K562 (cell line): ENCODE measurements around the gene TRMT1. TPM values are rescaled to one million over a fixed set of nuclear protein-coding genes. Genes with fewer than 3 reads are reported as not detected.

ENCODE experiments used
- ATF6 ChIP-seq: sonication (generic); formaldehyde crosslinking; IDR thresholded peaks from 2 replicates; pipeline ENCODE4 v1.4.0; 2020; ENCODE audit warnings: mild to moderate bottlenecking, missing genetic modification reagents
- CXXC5 ChIP-seq: fragments of 250-450 bp; sonication (Bioruptor Pico); IDR thresholded peaks from 2 replicates; pipeline ENCODE4 v1.8.0; 2022; ENCODE audit warnings: inconsistent platforms, mild to moderate bottlenecking, moderate library complexity
- GTF2A2 ChIP-seq: IDR thresholded peaks from 2 replicates; pipeline ENCODE4 v1.6.1; 2016; ENCODE audit warnings: mild to moderate bottlenecking, missing genetic modification characterization, missing compliant biosample characterization
- ILK ChIP-seq: fragments of 450-650 bp; IDR thresholded peaks from 2 replicates; pipeline ENCODE4 v1.6.1; 2016; ENCODE audit warnings: missing genetic modification characterization, low read depth, mild to moderate bottlenecking, missing compliant biosample characterization, moderate library complexity, borderline replicate concordance
- IRF2 ChIP-seq: sonication (generic); formaldehyde crosslinking; IDR thresholded peaks from 2 replicates; pipeline ENCODE4 v1.8.1; 2022; ENCODE audit warnings: mild to moderate bottlenecking, missing genetic modification reagents
- MCM3 ChIP-seq: fragments of 450-650 bp; IDR thresholded peaks from 2 replicates; pipeline ENCODE4 v1.6.1; 2016
- MYNN ChIP-seq, 2 experiments: sonication (generic); formaldehyde crosslinking in 1 of 2; IDR thresholded peaks; 2 replicates each; pipeline versions ENCODE4 v1.5.0 to v1.6.1; 2016 to 2020; ENCODE audit warnings: antibody characterized with exemption in 1 of 2, missing genetic modification reagents in 1 of 2
- NCOR1 ChIP-seq: fragments of 450-650 bp; IDR thresholded peaks from 2 replicates; pipeline ENCODE4 v1.6.1; 2016; ENCODE audit warnings: mild to moderate bottlenecking, moderate library complexity
- NUFIP1 ChIP-seq: fragments of 450-650 bp; IDR thresholded peaks from 2 replicates; pipeline ENCODE4 v1.6.1; 2018; ENCODE audit not compliant: partially characterized antibody
- XRCC4 ChIP-seq: IDR thresholded peaks from one replicate; pipeline ENCODE4 v1.6.1; 2011; ENCODE audit not compliant: insufficient read depth, insufficient read length; ENCODE audit errors: extremely low read depth
- ZBTB7A ChIP-seq: IDR thresholded peaks from 2 replicates; pipeline ENCODE4 v1.6.1; 2011; ENCODE audit warnings: low read depth, mild to moderate bottlenecking, low read length, moderate library complexity, borderline replicate concordance; ENCODE audit not compliant: control insufficient read depth
- ZBTB9 ChIP-seq: fragments of 450-650 bp; formaldehyde crosslinking; IDR thresholded peaks from 2 replicates; pipeline ENCODE4 v1.4.0; 2020; ENCODE audit warnings: mild to moderate bottlenecking, moderate library complexity
- ZFX ChIP-seq: sonication (generic); formaldehyde crosslinking; IDR thresholded peaks from 2 replicates; pipeline ENCODE4 v1.8.0; 2022; ENCODE audit warnings: mild to moderate bottlenecking, missing genetic modification reagents, moderate library complexity
- ZNF232 ChIP-seq: sonication (generic); formaldehyde crosslinking; IDR thresholded peaks from 2 replicates; pipeline ENCODE4 v1.8.0; 2022; ENCODE audit warnings: mild to moderate bottlenecking, missing genetic modification reagents
- ZNF354B ChIP-seq: fragments of 250-450 bp; sonication (Bioruptor Pico); IDR thresholded peaks from 2 replicates; pipeline ENCODE4 v1.4.0; 2020
- ZNF507 ChIP-seq: conservative IDR thresholded peaks from 2 replicates; pipeline ENCODE4 v1.6.1; 2017; ENCODE audit warnings: missing genetic modification characterization, missing compliant biosample characterization
- polyA plus RNA-seq, 8 experiments: library from polyadenylated mRNA; depleted of rRNA in 4 of 8; stranded (reverse) in 5 of 8; unstranded in 3 of 8; fragments of >200 nt; fragmentation: Nextera tagmentation in 2 of 8; fragmentation: Illumina TruSeq in 1 of 8; extraction: Ambion mirVana in 2 of 8; extraction: Trizol in 1 of 8; gene quantifications; 2 replicates each; pipeline versions ENCODE4 v1.2.1 to v1.2.3, GENCODE V29; 2011 to 2014; ENCODE audit warnings: inconsistent platforms in 1 of 8, missing spikeins in 1 of 8
- total RNA-seq, 7 experiments: library from RNA; depleted of rRNA in 6 of 7; stranded (reverse); fragments of >200 nt in 6 of 7; fragmentation: Illumina TruSeq in 2 of 7; extraction: Trizol in 2 of 7; gene quantifications; 2 replicates each; pipeline versions ENCODE4 v1.2.1 to v1.2.3, GENCODE V29; 2011 to 2021; ENCODE audit warnings: low replicate concordance in 1 of 7
- TF ChIP-seq, protein P1 (sequence below): sonication (generic); formaldehyde crosslinking; IDR thresholded peaks from 2 replicates; pipeline ENCODE4 v1.8.1; 2023; ENCODE audit warnings: missing genetic modification reagents, mild to moderate bottlenecking, borderline replicate concordance
- TF ChIP-seq, protein P2 (sequence below): fragments of 250-450 bp; sonication (Bioruptor Pico); IDR thresholded peaks from 2 replicates; pipeline ENCODE4 v1.8.0; 2022; ENCODE audit warnings: moderate library complexity, mild to moderate bottlenecking, inconsistent platforms

The TRMT1 gene
- total and polyA plus RNA-seq, 9 of the 15 experiments (the other 6 are each of a cell fraction or from before 2014, with no cell fraction given) = 5.8 to 158 (median 54.3) TPM

DNA sequence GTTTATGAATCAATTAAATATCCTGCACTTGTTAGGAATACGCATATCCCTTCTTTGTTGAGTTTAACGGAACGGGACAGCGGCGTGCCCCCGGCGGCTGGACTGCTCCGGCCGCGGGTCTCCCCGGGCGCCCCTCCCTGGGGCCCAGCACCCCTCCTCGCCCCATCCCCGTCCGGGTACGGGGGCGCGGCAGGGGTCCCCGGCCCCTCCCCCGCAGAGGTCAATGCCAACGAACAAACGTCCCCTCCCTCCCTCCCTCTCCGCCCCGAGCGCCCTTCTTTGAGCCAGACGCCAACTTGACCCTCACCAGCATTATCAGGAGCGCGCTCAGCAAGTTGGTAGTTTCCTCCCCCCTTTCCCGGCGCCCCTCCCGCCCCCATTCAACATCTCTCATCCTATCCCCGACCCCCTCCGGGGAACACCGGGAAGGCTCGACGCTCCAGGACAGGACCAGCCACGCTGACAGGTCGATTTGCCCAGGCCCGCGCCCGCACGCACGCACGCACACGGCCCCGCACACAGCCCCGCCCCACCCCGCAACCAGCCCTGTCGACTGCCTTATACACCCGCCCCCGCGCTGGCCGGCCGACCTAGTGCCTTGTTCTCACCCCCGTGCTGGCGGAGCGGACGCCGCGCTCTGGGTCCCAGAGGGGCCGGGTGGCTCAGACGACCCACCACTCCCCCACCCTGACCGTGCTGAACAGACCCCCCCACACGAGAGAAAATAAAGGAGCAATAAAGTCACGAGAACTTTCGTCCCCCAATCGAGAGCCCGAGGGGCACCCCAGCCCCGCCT lies 18.9 kb downstream of the TRMT1 start (continued):
- TF ChIP-seq, protein P1, sequence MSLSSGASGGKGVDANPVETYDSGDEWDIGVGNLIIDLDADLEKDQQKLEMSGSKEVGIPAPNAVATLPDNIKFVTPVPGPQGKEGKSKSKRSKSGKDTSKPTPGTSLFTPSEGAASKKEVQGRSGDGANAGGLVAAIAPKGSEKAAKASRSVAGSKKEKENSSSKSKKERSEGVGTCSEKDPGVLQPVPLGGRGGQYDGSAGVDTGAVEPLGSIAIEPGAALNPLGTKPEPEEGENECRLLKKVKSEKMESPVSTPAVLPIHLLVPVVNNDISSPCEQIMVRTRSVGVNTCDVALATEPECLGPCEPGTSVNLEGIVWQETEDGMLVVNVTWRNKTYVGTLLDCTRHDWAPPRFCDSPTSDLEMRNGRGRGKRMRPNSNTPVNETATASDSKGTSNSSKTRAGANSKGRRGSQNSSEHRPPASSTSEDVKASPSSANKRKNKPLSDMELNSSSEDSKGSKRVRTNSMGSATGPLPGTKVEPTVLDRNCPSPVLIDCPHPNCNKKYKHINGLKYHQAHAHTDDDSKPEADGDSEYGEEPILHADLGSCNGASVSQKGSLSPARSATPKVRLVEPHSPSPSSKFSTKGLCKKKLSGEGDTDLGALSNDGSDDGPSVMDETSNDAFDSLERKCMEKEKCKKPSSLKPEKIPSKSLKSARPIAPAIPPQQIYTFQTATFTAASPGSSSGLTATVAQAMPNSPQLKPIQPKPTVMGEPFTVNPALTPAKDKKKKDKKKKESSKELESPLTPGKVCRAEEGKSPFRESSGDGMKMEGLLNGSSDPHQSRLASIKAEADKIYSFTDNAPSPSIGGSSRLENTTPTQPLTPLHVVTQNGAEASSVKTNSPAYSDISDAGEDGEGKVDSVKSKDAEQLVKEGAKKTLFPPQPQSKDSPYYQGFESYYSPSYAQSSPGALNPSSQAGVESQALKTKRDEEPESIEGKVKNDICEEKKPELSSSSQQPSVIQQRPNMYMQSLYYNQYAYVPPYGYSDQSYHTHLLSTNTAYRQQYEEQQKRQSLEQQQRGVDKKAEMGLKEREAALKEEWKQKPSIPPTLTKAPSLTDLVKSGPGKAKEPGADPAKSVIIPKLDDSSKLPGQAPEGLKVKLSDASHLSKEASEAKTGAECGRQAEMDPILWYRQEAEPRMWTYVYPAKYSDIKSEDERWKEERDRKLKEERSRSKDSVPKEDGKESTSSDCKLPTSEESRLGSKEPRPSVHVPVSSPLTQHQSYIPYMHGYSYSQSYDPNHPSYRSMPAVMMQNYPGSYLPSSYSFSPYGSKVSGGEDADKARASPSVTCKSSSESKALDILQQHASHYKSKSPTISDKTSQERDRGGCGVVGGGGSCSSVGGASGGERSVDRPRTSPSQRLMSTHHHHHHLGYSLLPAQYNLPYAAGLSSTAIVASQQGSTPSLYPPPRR (CRISPR knock-in tag) = no peak
- peak; percentile 53 for TF ChIP-seq NCOR1
- TF ChIP-seq MYNN (IDR thresholded peaks at IDR 0.05) = no peak
- no peak for TF ChIP-seq MYNN (CRISPR knock-in tag; IDR thresholded peaks at IDR 0.05)
- no peak for TF ChIP-seq ZNF354B (CRISPR knock-in tag)
- no peak for TF ChIP-seq ATF6
- TF ChIP-seq, protein P2, sequence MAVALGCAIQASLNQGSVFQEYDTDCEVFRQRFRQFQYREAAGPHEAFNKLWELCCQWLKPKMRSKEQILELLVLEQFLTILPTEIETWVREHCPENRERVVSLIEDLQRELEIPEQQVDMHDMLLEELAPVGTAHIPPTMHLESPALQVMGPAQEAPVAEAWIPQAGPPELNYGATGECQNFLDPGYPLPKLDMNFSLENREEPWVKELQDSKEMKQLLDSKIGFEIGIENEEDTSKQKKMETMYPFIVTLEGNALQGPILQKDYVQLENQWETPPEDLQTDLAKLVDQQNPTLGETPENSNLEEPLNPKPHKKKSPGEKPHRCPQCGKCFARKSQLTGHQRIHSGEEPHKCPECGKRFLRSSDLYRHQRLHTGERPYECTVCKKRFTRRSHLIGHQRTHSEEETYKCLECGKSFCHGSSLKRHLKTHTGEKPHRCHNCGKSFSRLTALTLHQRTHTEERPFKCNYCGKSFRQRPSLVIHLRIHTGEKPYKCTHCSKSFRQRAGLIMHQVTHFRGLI (CRISPR knock-in tag) = no peak
- no peak for TF ChIP-seq IRF2 (CRISPR knock-in tag)
- no peak for TF ChIP-seq ILK (tag)
- no peak for TF ChIP-seq NUFIP1
- TF ChIP-seq ZFX = no peak
- TF ChIP-seq ZBTB7A = peak; percentile 90
- TF ChIP-seq XRCC4 = no peak
- peak; percentile 35; the same call in 1 of the 2 replicates for TF ChIP-seq ZBTB9
- no peak for TF ChIP-seq MCM3
- no peak for TF ChIP-seq GTF2A2 (tag)
- no peak for TF ChIP-seq ZNF507 (tag)
- TF ChIP-seq CXXC5 (CRISPR knock-in tag) = peak; percentile 67
- TF ChIP-seq ZNF232 (CRISPR knock-in tag) = no peak
